G401 (cell line): ENCODE measurements around the gene SLC20A1. TPM values are rescaled to one million over a fixed set of nuclear protein-coding genes. Genes with fewer than 3 reads are reported as not detected.
"Not testable (repeated sequence)": the region's sequence is repeated elsewhere in the genome, so short reads cannot be mapped to it uniquely, and the experiment has no call there.

Experiments
- DNase-seq: peaks from one replicate; pipeline ENCODE4 v3.0.0-alpha.2; 2015; ENCODE audit warnings: low spot score
- in situ Hi-C: cut with HindIII; loops from 2 replicates; pipeline ENCODE4 v1.10.0; 2016; ENCODE audit warnings: low sequenced_read_pairs, mixed read lengths
- total RNA-seq: library from RNA; depleted of rRNA; stranded (reverse); fragments of >200 nt; shearing (Covaris generic); gene quantifications from 2 replicates; pipeline ENCODE4 v1.2.3, GENCODE V29; 2014; rRNA removed

Gene SLC20A1, protein sequence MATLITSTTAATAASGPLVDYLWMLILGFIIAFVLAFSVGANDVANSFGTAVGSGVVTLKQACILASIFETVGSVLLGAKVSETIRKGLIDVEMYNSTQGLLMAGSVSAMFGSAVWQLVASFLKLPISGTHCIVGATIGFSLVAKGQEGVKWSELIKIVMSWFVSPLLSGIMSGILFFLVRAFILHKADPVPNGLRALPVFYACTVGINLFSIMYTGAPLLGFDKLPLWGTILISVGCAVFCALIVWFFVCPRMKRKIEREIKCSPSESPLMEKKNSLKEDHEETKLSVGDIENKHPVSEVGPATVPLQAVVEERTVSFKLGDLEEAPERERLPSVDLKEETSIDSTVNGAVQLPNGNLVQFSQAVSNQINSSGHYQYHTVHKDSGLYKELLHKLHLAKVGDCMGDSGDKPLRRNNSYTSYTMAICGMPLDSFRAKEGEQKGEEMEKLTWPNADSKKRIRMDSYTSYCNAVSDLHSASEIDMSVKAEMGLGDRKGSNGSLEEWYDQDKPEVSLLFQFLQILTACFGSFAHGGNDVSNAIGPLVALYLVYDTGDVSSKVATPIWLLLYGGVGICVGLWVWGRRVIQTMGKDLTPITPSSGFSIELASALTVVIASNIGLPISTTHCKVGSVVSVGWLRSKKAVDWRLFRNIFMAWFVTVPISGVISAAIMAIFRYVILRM
- 81.9 and 125 TPM in 2 replicates for total RNA-seq

- in situ Hi-C loops = no loop called here
Observed at GRCh38 chr2:112645310-112646101, at the start of gene SLC20A1. Gene SLC20A1 (plus strand): TSS chr2:112645939. CDS start chr2:112646829, 890 bp downstream.

GRCh38 chr2:112597537-112598322 is 48.0 kb upstream of the SLC20A1 start:
- in situ Hi-C loops = no loop called here

More at GRCh38 chr2:112645310-112646101, at the start of gene SLC20A1:
- DNase-seq = peak; percentile 93

DNA sequence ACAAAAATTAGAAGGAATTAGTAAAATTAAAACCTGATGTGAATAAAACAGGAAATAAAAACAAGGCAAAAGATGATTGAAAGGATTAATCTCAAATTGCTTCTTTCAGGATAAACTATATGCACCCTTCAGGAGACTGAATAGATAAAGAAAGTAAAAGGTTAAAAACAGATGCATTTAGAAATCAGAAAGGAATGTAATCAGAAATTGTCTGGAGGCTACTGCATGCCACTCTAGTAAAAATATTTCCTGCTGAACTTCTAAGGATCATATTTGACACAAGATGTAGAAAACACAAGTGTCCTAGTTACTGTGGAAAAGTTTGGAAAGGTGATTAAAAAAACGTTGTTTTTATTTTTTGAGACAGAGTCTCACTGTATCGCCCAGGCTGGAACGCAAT is 45.1 kb upstream of the SLC20A1 start:
- in situ Hi-C loops = no loop called here

More at GRCh38 chr2:112597537-112598322, 48.0 kb upstream of the SLC20A1 start:
- DNase-seq = no peak

DNA sequence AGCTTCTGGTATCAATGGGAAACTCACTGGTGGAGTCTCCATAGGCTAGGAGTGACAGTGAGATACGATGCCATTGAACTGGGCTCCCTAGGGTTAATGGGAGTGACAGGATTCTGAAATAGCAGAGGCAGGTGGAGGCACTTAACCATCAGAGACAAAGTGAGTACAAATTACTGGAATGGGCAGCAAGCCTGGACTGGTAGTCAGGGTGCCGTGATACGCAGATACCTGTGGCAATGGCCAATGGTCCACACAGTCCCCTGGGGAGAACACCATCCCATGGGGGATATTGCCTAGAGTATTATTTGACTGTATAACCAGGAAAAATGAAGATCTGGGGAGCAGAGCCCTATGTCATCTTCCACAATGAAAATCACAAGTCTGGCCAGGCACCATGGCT is 44.0 kb upstream of the SLC20A1 start:
- in situ Hi-C loops = no loop called here
- DNase-seq = no peak

More for the DNA sequence above, 45.1 kb upstream of the SLC20A1 start:
- DNase-seq = no peak

DNA sequence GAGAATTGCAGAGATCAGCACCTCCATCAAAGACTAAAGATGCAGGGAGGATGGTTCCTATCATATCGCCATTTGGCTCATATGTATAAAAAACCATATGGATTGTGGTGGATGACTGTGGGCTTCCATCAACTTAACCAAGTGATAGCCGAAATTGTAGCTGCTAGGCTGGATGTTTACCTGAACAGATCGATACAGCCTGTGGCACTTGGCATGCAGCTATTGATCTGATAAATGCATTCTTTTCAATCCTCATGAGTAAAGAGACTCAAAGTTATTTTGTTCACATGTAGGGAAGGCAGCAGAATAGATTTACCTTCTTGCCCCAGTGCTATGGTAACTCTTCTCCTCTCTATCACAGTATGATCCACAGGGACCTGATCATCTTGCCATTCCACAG is 42.8 kb upstream of the SLC20A1 start:
- DNase-seq = no peak
- in situ Hi-C loops = no loop called here

DNA sequence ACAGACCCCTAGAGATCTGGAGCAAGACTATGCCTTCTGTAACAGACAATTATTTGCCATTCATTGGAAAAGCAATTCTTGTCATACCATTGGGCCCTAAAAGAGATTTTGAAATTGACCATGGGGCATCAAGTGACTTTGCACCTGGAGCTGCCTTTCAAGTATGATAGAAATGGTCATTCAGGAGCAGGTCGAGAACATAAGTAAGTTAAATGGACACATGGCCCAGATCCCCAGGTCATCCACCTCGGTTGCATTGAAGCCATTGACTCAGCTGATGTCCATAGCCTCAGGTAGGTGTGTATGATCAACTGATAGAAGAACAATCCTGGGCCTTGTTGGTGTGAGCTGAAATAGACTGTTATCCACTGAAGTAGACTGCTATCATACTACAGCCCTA is 42.0 kb upstream of the SLC20A1 start:
- DNase-seq = no peak
- in situ Hi-C loops = no loop called here

DNA sequence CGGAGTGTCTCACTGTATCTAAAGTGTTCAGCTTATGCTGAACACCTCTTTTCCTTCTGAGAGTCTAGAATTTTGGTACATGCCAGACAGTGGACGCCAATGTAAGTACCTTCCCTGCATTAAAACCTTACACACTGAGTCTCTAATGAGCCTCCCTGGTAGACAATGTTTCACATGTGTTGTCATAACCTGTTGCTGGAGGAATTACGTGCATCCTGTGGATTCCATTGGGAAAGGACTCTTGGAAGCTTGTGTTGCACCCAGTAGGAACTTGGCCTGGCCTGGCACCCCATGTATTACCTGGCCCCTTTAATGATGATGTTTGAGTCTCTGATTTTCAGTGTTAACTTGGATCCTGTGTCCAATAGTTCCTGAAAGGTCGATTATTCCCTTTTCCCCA is 40.8 kb upstream of the SLC20A1 start:
- DNase-seq = no peak
- in situ Hi-C loops = no loop called here

DNA sequence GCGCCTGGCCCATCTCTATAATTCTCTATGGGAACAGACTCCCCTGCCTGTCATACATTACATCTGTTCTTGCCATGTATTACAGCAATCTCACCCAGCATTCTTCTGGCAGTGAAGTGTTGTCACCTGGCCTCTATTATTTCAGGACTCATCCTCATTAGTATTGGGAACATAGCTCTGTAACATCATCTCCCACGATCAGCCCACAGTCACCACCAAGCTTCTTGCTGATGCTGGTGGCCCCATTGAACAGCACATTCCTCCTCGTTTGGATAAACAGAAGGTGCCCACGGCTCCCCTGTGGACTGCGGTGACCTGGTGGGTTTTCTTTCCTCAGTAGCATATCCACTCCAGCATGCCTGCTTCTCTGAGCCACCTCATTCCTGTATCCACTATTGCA is 39.8 kb upstream of the SLC20A1 start:
- no peak for DNase-seq
- in situ Hi-C loops = no loop called here

DNA sequence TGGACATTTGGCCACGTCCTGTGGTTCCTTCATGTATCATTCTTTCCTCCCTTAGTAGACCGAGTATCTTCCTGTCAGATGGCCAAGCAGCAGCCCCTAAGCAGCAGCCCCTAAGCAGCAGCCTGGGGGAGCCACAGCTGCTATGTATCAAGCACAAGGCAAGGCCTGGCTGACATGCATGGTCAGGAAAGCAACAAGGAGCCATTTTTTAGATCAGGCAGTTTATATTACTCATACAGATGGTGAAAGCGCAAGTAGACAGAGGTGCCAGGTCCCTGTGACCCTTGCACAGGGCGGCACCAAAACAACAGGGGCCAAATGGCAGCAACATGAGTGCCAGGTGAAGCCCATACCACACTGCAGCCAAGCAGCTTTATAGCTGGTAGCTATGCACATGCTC is 39.2 kb upstream of the SLC20A1 start:
- no peak for DNase-seq
- in situ Hi-C loops = no loop called here

GRCh38 chr2:112607680-112608438 is 37.9 kb upstream of the SLC20A1 start:
- in situ Hi-C loops = no loop called here
- DNase-seq = no peak

DNA sequence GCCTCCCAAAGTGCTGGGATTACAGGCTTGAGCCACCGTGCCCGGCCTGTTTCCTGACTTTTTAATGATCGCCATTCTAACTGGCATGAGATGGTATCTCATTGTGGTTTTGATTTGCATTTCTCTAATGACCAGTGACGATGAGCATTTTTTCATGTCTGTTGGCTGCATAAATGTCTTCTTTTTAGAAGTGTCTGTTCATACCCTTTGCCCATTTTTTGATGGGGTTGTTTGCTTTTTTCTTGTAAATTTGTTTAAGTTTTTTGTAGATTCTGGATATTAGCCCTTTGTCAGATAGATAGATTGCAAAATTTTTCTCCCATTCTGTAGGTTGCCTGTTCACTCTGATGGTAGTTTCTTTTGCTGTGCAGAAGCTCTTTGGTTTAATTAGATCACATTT is 36.4 kb upstream of the SLC20A1 start:
- in situ Hi-C loops, DNase-seq: not testable (repeated sequence)

DNA sequence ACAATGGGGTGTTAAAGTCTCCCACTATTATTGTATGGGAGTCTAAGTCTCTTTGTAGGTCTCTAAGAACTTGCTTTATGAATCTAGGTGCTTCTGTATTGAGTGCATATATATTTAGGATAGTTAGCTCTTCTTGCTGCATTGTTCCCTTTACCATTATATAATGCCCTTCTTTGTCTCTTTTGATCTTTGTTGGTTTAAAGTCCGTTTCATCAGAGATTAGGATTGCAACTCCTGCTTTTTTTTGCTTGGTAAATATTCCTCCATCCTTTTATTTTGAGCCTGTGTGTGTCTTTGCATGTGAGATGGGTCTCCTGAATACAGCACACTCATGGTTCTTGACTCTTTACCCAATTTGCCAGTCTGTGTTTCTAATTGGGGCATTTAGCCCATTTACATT is 33.5 kb upstream of the SLC20A1 start:
- DNase-seq, in situ Hi-C loops: not testable (repeated sequence)

DNA sequence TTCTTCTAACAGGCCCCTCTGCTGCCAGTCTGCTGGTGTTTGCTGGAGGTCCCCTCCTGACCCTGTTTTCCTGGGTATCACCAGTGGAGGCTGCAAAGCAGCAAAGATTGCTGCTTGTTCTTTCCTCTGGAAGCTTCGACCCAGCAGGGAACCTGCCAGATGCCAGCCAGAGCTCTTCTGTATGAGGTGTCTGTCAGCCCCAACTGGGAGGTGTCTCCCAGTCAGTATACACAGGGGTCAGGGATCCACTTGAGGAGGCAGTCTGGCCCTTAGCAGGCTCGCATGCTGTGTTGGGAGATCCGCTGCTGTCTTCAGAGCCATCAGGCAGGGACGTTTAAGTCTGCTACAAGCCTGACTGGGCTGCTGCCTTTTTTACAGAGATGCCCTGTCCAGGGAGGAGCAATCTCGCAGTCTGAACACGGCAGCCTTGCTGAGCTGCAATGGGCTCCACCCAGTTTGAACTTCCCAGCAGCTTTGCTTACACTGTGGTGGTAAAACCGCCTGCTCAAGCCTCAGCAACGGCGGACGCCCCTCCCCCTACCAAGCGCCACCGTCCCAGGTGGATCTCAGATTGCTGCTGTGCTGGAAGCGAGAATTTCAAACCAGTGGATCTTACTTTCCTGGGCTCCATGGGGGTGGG is 31.4 kb upstream of the SLC20A1 start:
- no peak for DNase-seq
- in situ Hi-C loops = no loop called here

GRCh38 chr2:112615051-112615450 is 30.7 kb upstream of the SLC20A1 start:
- in situ Hi-C loops = no loop called here
- DNase-seq = no peak

- DNase-seq, in situ Hi-C loops: not testable (repeated sequence)
Observed at GRCh38 chr2:112615798-112616197, 29.9 kb upstream of the SLC20A1 start.

- in situ Hi-C loops = no loop called here
- DNase-seq = no peak
Observed at GRCh38 chr2:112618383-112618782, 27.4 kb upstream of the SLC20A1 start.

- in situ Hi-C loops = no loop called here
- DNase-seq = no peak
Observed at GRCh38 chr2:112621790-112622527, 23.8 kb upstream of the SLC20A1 start.
